ENCODE results near the gene FKBP15.

- no peak for TF ChIP-seq CTCF (IDR thresholded peaks at IDR 0.05; ENCODE audit: low read depth, low read length)
- TF ChIP-seq EZH2phosphoT487 (IDR thresholded peaks at IDR 0.05; ENCODE audit: low read depth): no peak
Observed at GRCh38 chr9:113269355-113269754, 48.3 kb upstream of the FKBP15 start.
